ENCODE measurements around the gene SLC25A34. TPM values are rescaled to one million over a fixed set of nuclear protein-coding genes. Genes with fewer than 3 reads are reported as not detected.

SLC25A34 gene
- total RNA-seq, 1 donor from 2014 or later: 0.73 TPM

DNA sequence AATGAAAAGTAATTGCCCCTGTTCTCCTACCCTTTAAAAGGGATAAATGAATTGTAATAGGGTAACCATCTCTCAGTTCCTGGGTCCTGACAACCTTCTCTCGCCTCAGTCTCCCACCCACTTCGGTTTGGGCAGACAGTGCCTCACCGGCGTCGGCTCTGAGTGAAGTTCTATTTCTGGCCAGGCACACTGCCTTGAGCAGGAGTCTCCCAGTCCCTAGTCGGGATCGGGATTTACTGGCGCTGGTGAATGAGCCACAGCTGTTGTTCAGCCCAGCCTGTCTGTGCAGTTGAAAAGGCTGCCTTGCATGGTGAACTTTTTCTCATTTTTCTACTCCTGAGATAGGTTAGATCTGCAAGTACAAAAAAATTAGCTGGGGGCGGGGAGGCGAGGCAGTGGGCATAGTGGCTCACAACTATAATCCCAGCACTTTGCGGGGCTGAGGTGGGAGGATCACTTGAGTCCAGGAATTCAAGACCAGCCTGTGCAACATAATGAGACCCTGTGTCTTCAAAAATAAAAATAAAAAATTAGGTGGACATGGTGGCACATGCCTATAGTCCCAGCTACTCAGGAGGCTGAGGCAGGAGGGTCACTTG is 44.5 kb upstream of the SLC25A34 start:
- H3K27ac ChIP-seq (ENCODE audit: low read depth, low read length): no peak overlapping the region
- no peaks in the 10 kb centered on the region for H3K36me3 ChIP-seq (ENCODE audit: insufficient read depth, low read length)
- H4K20me1 ChIP-seq (ENCODE audit: insufficient read depth, low read length): peaks cover 80% of the 10 kb centered on the region
- no peak overlapping the region for H2AFZ ChIP-seq (ENCODE audit: low read depth, low read length)
- Mint-ChIP-seq H3K4me1 (ENCODE audit: low read depth, unreplicated experiment) (peaks cover 6% of the 10 kb centered on the region), H3K27ac (ENCODE audit: unreplicated experiment) (peak overlapping the region; percentile 34), H3K9me3 (ENCODE audit: unreplicated experiment) (no peaks in the 10 kb centered on the region), H3K27me3 (ENCODE audit: low read depth, unreplicated experiment) (no peaks in the 10 kb centered on the region), H3K4me3 (ENCODE audit: unreplicated experiment) (no peak overlapping the region), H3K36me3 (ENCODE audit: low read depth, unreplicated experiment) (peaks cover 15% of the 10 kb centered on the region)
- H3K9ac ChIP-seq (ENCODE audit: low read length): no peak overlapping the region
- no peak for TF ChIP-seq CTCF (IDR thresholded peaks at IDR 0.05; ENCODE audit: insufficient read depth, low read depth, low read length)
- TF ChIP-seq EZH2 (IDR thresholded peaks at IDR 0.05; ENCODE audit: insufficient read depth, low read length): no peak
- H3K4me2 ChIP-seq (ENCODE audit: low read length): no peak overlapping the region
- no peaks in the 10 kb centered on the region for H3K9me3 ChIP-seq (ENCODE audit: insufficient read depth, low read depth, low read length)
- no peaks in the 10 kb centered on the region for H3K4me1 ChIP-seq (ENCODE audit: insufficient read depth, low read length)
- FAIRE-seq (no peak), DNase-seq (ENCODE audit: low read depth) (no peak)
- H3K27me3 ChIP-seq (ENCODE audit: insufficient read depth, low read length): no peaks in the 10 kb centered on the region
- H3K4me3 ChIP-seq (ENCODE audit: insufficient read depth, low read depth, low read length): no peak overlapping the region
- peaks cover 92% of the 10 kb centered on the region for H3K79me2 ChIP-seq (ENCODE audit: insufficient read depth, low read length)

GRCh38 chr1:15692121-15692682 is 43.9 kb upstream of the SLC25A34 start:
- no peak for FAIRE-seq
- TF ChIP-seq EZH2 (IDR thresholded peaks at IDR 0.05; ENCODE audit: insufficient read depth, low read length): no peak
- no peak for TF ChIP-seq CTCF (IDR thresholded peaks at IDR 0.05; ENCODE audit: insufficient read depth, low read depth, low read length)

GRCh38 chr1:15693371-15693770 is 42.7 kb upstream of the SLC25A34 start:
- H3K4me1 Mint-ChIP-seq (ENCODE audit: low read depth, unreplicated experiment): peaks cover 10% of the 10 kb centered on the region
- TF ChIP-seq EZH2 (IDR thresholded peaks at IDR 0.05; ENCODE audit: insufficient read depth, low read length): no peak

More at GRCh38 chr1:15692121-15692682, 43.9 kb upstream of the SLC25A34 start:
- no peaks in the 10 kb centered on the region for H3K9me3 Mint-ChIP-seq (ENCODE audit: unreplicated experiment)
- no peak for DNase-seq (ENCODE audit: low read depth)
- H3K27me3 Mint-ChIP-seq (ENCODE audit: low read depth, unreplicated experiment): no peaks in the 10 kb centered on the region
- H3K27ac Mint-ChIP-seq (ENCODE audit: unreplicated experiment): no peak overlapping the region
- no peak overlapping the region for H3K4me3 ChIP-seq (ENCODE audit: insufficient read depth, low read depth, low read length)
- peaks cover 16% of the 10 kb centered on the region for H3K36me3 Mint-ChIP-seq (ENCODE audit: low read depth, unreplicated experiment)
- H3K9me3 ChIP-seq (ENCODE audit: insufficient read depth, low read depth, low read length): no peaks in the 10 kb centered on the region
- peaks cover 8% of the 10 kb centered on the region for H3K4me1 Mint-ChIP-seq (ENCODE audit: low read depth, unreplicated experiment)
- no peak overlapping the region for H3K9ac ChIP-seq (ENCODE audit: low read length)
- H3K4me2 ChIP-seq (ENCODE audit: low read length): no peak overlapping the region
- no peak overlapping the region for H3K4me3 Mint-ChIP-seq (ENCODE audit: unreplicated experiment)
- H2AFZ ChIP-seq (ENCODE audit: low read depth, low read length): no peak overlapping the region
- peaks cover 92% of the 10 kb centered on the region for H3K79me2 ChIP-seq (ENCODE audit: insufficient read depth, low read length)
- no peaks in the 10 kb centered on the region for H3K36me3 ChIP-seq (ENCODE audit: insufficient read depth, low read length)
- no peaks in the 10 kb centered on the region for H3K4me1 ChIP-seq (ENCODE audit: insufficient read depth, low read length)
- H4K20me1 ChIP-seq (ENCODE audit: insufficient read depth, low read length): peaks cover 83% of the 10 kb centered on the region
- no peak overlapping the region for H3K27ac ChIP-seq (ENCODE audit: low read depth, low read length)
- H3K27me3 ChIP-seq (ENCODE audit: insufficient read depth, low read length): no peaks in the 10 kb centered on the region

More at GRCh38 chr1:15693371-15693770, 42.7 kb upstream of the SLC25A34 start:
- no peak overlapping the region for H3K27ac Mint-ChIP-seq (ENCODE audit: unreplicated experiment)
- no peak for DNase-seq (ENCODE audit: low read depth)
- Histone ChIP-seq H3K9me3 (ENCODE audit: insufficient read depth, low read depth, low read length) (no peaks in the 10 kb centered on the region), H3K27me3 (ENCODE audit: insufficient read depth, low read length) (no peaks in the 10 kb centered on the region), H3K27ac (ENCODE audit: low read depth, low read length) (no peak overlapping the region), H3K79me2 (ENCODE audit: insufficient read depth, low read length) (peaks cover 87% of the 10 kb centered on the region), H3K9ac (ENCODE audit: low read length) (no peak overlapping the region), H3K4me2 (ENCODE audit: low read length) (no peak overlapping the region), H3K4me1 (ENCODE audit: insufficient read depth, low read length) (no peaks in the 10 kb centered on the region), H4K20me1 (ENCODE audit: insufficient read depth, low read length) (peaks cover 80% of the 10 kb centered on the region), H3K36me3 (ENCODE audit: insufficient read depth, low read length) (no peaks in the 10 kb centered on the region), H2AFZ (ENCODE audit: low read depth, low read length) (no peak overlapping the region), H3K4me3 (ENCODE audit: insufficient read depth, low read depth, low read length) (no peak overlapping the region)
- no peak overlapping the region for H3K4me3 Mint-ChIP-seq (ENCODE audit: unreplicated experiment)
- H3K36me3 Mint-ChIP-seq (ENCODE audit: low read depth, unreplicated experiment): peaks cover 10% of the 10 kb centered on the region
- no peak for FAIRE-seq
- no peaks in the 10 kb centered on the region for H3K9me3 Mint-ChIP-seq (ENCODE audit: unreplicated experiment)
- no peaks in the 10 kb centered on the region for H3K27me3 Mint-ChIP-seq (ENCODE audit: low read depth, unreplicated experiment)

Data from astrocyte (in vitro differentiated cells and primary cell).